Sigmoid colon (tissue), 7 donors: ENCODE data around the gene OR10X1. TPM values are rescaled to one million over a fixed set of nuclear protein-coding genes. Genes with fewer than 3 reads are reported as not detected.

Experiments
- DNase-seq: peaks from one replicate; pipeline ENCODE4 v3.0.0-alpha.2; 2019
- H3K27ac ChIP-seq, 4 donors: fragments of 200-600 bp; sonication (generic); one replicate each; pipeline ENCODE4 v1.5.1; 2016 to 2019; ENCODE audit warnings: mild to moderate bottlenecking in 1 of 4
- H3K27me3 ChIP-seq, 3 donors: fragments of 200-600 bp; sonication (generic); one replicate each; pipeline ENCODE4 v1.5.1; 2019; ENCODE audit warnings: mild to moderate bottlenecking in 1 of 3
- H3K36me3 ChIP-seq, 4 donors: fragments of 200-600 bp; sonication (generic); one replicate each; pipeline ENCODE4 v1.5.1; 2016 to 2019
- H3K4me1 ChIP-seq, 4 donors: fragments of 200-600 bp; sonication (generic); one replicate each; pipeline ENCODE4 v1.5.1; 2017 to 2019
- H3K4me3 ChIP-seq, 4 donors: fragments of 200-600 bp; sonication (generic); one replicate each; pipeline ENCODE4 v1.5.1; 2017 to 2019; ENCODE audit warnings: mild to moderate bottlenecking in 2 of 4, moderate library complexity in 1 of 4
- H3K9me3 ChIP-seq, 4 donors: fragments of 200-600 bp in 3 of 4; sonication (generic) in 3 of 4; one replicate each; pipeline versions ENCODE4 v1.5.1 to v1.6.1; 2013 to 2019
- CTCF ChIP-seq, 4 experiments: fragments of 450-650 bp in 3 of 4; fragments of 200-600 bp in 1 of 4; IDR thresholded peaks; one replicate each; pipeline ENCODE4 v1.5.1; 2016 to 2019; ENCODE audit warnings: antibody characterized with exemption in 4 of 4, mild to moderate bottlenecking in 3 of 4, moderate library complexity in 2 of 4
- EP300 ChIP-seq, 4 donors: sonication (generic); formaldehyde crosslinking; IDR thresholded peaks; one replicate each; pipeline ENCODE4 v1.6.1; 2017; ENCODE audit warnings: antibody characterized with exemption in 4 of 4
- POLR2A ChIP-seq, 2 donors: fragments of 450-650 bp; IDR thresholded peaks; one replicate each; pipeline ENCODE4 v1.6.1; 2016; ENCODE audit warnings: antibody characterized with exemption in 2 of 2, mild to moderate bottlenecking in 2 of 2, moderate library complexity in 2 of 2
- POLR2AphosphoS5 ChIP-seq, 4 donors: sonication (generic); formaldehyde crosslinking; IDR thresholded peaks; one replicate each; pipeline ENCODE4 v1.6.1; 2017; ENCODE audit warnings: antibody characterized with exemption in 4 of 4
- WGBS, 2 donors: extraction: QIAGEN DNeasy Blood & Tissue Kit; methylation state at CpG; one replicate each; pipeline ENCODE4 v1.1.7; 2013; 5-methylcytosine and 5-hydroxymethylcytosine counted together
- intact Hi-C: fragments of 100-400 bp; cut with DNase I; formaldehyde crosslinking; loops from one replicate; pipeline ENCODE4 v1.15.1; 2023
- polyA plus RNA-seq, 3 donors: library from polyadenylated mRNA; stranded (reverse); fragments of 200-250 nt; gene quantifications; one replicate each; pipeline ENCODE4 v1.2.3, GENCODE V29; 2013
- total RNA-seq, 4 donors: library from RNA; depleted of rRNA; stranded (reverse); fragments of >200 nt; gene quantifications; one replicate each; pipeline ENCODE4 v1.1.0, GENCODE V29; 2016
- donor health status: healthy with polysubstance abuse.
- donor health status: Bipolar disorder and iron deficiency.
- donor health status: healthy.

Gene OR10X1
- total and polyA plus RNA-seq, 7 donors, result not detected

- WGBS, 2 donors, result 46 to 86% methylated on average over 2 of the region's 2 CpGs
- intact Hi-C loops, result no loop called here
- DNase-seq, result no peak
- Histone ChIP-seq H3K4me3 (no peak overlapping the region), H3K9me3 (peaks cover 0 to 6% (median 3%) of the 10 kb centered on the region in 4 donors), H3K36me3 (no peaks in the 10 kb centered on the region), H3K27ac (no peak overlapping the region), H3K4me1 (no peaks in the 10 kb centered on the region), H3K27me3 (no peaks in the 10 kb centered on the region)
- no peak for TF ChIP-seq POLR2A (IDR thresholded peaks at IDR 0.05)
- no peak for TF ChIP-seq CTCF (IDR thresholded peaks at IDR 0.05)
- no peak for TF ChIP-seq EP300 (IDR thresholded peaks at IDR 0.05)
- TF ChIP-seq POLR2AphosphoS5 (IDR thresholded peaks at IDR 0.05), result no peak
Observed at GRCh38 chr1:158600735-158601134, 21.0 kb upstream of the OR10X1 start.

- DNase-seq, result no peak
- Histone ChIP-seq H3K27ac (no peak overlapping the region), H3K27me3 (no peaks in the 10 kb centered on the region), H3K4me3 (no peak overlapping the region), H3K9me3 (peaks cover 0 to 5% (median 2%) of the 10 kb centered on the region in 4 donors), H3K4me1 (no peaks in the 10 kb centered on the region), H3K36me3 (no peaks in the 10 kb centered on the region)
- intact Hi-C loops, result no loop called here
- 90 to 91% methylated on average over 1 of the region's 1 CpG for WGBS, 2 donors
- TF ChIP-seq EP300 (IDR thresholded peaks at IDR 0.05), result no peak
Observed at GRCh38 chr1:158586942-158587341, 7.2 kb upstream of the OR10X1 start.

- H3K27me3 ChIP-seq, result no peaks in the 10 kb centered on the region
- no peak for DNase-seq
- H3K27ac ChIP-seq, result no peak overlapping the region
- H3K4me1 ChIP-seq, result no peaks in the 10 kb centered on the region
- 78 to 85% methylated on average over 4 of the region's 4 CpGs for WGBS, 2 donors
- H3K36me3 ChIP-seq, result no peaks in the 10 kb centered on the region
- no peak overlapping the region for H3K4me3 ChIP-seq
- intact Hi-C loops, result no loop called here
- no peak for TF ChIP-seq EP300 (IDR thresholded peaks at IDR 0.05)
- TF ChIP-seq CTCF (IDR thresholded peaks at IDR 0.05), result no peak
- TF ChIP-seq POLR2A (IDR thresholded peaks at IDR 0.05), result no peak
- no peak for TF ChIP-seq POLR2AphosphoS5 (IDR thresholded peaks at IDR 0.05)
- H3K9me3 ChIP-seq, result peaks cover 0 to 5% (median 2%) of the 10 kb centered on the region in 4 donors
Observed at GRCh38 chr1:158583962-158584361, 4.3 kb upstream of the OR10X1 start.

- no peaks in the 10 kb centered on the region for H3K27me3 ChIP-seq
- H3K4me3 ChIP-seq, result no peak overlapping the region
- TF ChIP-seq POLR2AphosphoS5 (IDR thresholded peaks at IDR 0.05), result no peak
- TF ChIP-seq CTCF (IDR thresholded peaks at IDR 0.05), result no peak
- no peak for TF ChIP-seq EP300 (IDR thresholded peaks at IDR 0.05)
- TF ChIP-seq POLR2A (IDR thresholded peaks at IDR 0.05), result no peak
- 91 to 92% methylated on average over 3 of the region's 3 CpGs for WGBS, 2 donors
- intact Hi-C loops, result no loop called here
- no peaks in the 10 kb centered on the region for H3K4me1 ChIP-seq
- no peaks in the 10 kb centered on the region for H3K9me3 ChIP-seq
- H3K27ac ChIP-seq, result no peak overlapping the region
- H3K36me3 ChIP-seq, result no peaks in the 10 kb centered on the region
- no peak for DNase-seq
Observed at GRCh38 chr1:158577561-158577960, 2.1 kb downstream of the OR10X1 start.

GRCh38 chr1:158572226-158572625 is 7.5 kb downstream of the OR10X1 start:
- Histone ChIP-seq H3K27ac (no peak overlapping the region), H3K27me3 (no peaks in the 10 kb centered on the region), H3K4me1 (no peaks in the 10 kb centered on the region), H3K9me3 (no peaks in the 10 kb centered on the region), H3K36me3 (no peaks in the 10 kb centered on the region), H3K4me3 (no peak overlapping the region)
- 80 to 85% methylated on average over 1 of the region's 1 CpG for WGBS, 2 donors
- DNase-seq, result no peak
- intact Hi-C loops, result no loop called here
- no peak for TF ChIP-seq CTCF (IDR thresholded peaks at IDR 0.05)
- no peak for TF ChIP-seq EP300 (IDR thresholded peaks at IDR 0.05)
- no peak for TF ChIP-seq POLR2AphosphoS5 (IDR thresholded peaks at IDR 0.05)
- no peak for TF ChIP-seq POLR2A (IDR thresholded peaks at IDR 0.05)
